Measurements from ENCODE around the gene SLC40A1.

DNA sequence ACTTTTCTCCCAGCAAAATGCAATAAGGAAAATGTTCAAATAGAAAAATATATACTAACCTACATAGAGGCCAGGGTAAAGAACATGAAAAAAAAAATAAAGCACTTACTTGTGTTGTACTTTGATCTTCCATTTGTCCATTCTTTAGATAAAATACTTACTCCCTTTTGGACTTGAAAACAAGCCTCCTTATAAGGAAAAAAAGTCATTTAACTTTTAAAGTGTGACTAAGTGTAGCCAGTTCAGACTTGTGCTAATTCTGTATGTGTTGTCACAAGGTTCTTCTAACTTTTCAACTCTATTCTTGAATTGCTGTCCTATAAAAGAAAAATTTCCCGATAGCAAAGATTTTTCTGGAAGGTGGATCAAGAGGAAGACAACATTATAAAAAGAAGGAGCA lies 23.2 kb downstream of the SLC40A1 start:
- TF ChIP-seq POLR2A (IDR thresholded peaks at IDR 0.05) (no peak), POLR2AphosphoS5 (IDR thresholded peaks at IDR 0.05) (no peak)
- TF ChIP-seq, protein P1, sequence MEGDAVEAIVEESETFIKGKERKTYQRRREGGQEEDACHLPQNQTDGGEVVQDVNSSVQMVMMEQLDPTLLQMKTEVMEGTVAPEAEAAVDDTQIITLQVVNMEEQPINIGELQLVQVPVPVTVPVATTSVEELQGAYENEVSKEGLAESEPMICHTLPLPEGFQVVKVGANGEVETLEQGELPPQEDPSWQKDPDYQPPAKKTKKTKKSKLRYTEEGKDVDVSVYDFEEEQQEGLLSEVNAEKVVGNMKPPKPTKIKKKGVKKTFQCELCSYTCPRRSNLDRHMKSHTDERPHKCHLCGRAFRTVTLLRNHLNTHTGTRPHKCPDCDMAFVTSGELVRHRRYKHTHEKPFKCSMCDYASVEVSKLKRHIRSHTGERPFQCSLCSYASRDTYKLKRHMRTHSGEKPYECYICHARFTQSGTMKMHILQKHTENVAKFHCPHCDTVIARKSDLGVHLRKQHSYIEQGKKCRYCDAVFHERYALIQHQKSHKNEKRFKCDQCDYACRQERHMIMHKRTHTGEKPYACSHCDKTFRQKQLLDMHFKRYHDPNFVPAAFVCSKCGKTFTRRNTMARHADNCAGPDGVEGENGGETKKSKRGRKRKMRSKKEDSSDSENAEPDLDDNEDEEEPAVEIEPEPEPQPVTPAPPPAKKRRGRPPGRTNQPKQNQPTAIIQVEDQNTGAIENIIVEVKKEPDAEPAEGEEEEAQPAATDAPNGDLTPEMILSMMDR (IDR thresholded peaks at IDR 0.05): no peak
